Mammary epithelial cell (primary cell): Measurements from ENCODE around the gene SLC12A3.

Source experiments
- CTCF ChIP-seq, 2 donors: IDR thresholded peaks in 1 of 2; conservative IDR thresholded peaks in 1 of 2; 2 replicates each; pipeline ENCODE4 v1.5.1; 2011 to 2012; ENCODE audit warnings: inconsistent platforms in 2 of 2, low read length in 2 of 2, mild to moderate bottlenecking in 2 of 2, control low read depth in 1 of 2, low read depth in 1 of 2; ENCODE audit not compliant: insufficient read depth in 1 of 2; ENCODE audit errors: extremely low read depth in 1 of 2
- EZH2 ChIP-seq: IDR thresholded peaks from 2 replicates; pipeline ENCODE4 v1.6.1; 2012; ENCODE audit warnings: low read length, inconsistent platforms, borderline replicate concordance

GRCh38 chr16:56879276-56879675 lies 14.3 kb downstream of the SLC12A3 start:
- TF ChIP-seq CTCF (conservative IDR thresholded peaks at IDR 0.05 in 1 of 2, IDR thresholded peaks at IDR 0.05 in 1 of 2; ENCODE audit: extremely low read depth in 1 of 2, insufficient read depth in 1 of 2, low read depth in 1 of 2, low read length in 2 of 2) (no peak), EZH2 (no peak)
